Liver (tissue), 3 donors: ENCODE measurements around the gene PLXNA2.

Experiments
- ATF3 ChIP-seq: IDR thresholded peaks from 2 replicates; pipeline ENCODE4 v1.6.1; 2016; ENCODE audit warnings: antibody characterized with exemption
- EGR1 ChIP-seq, 2 donors: IDR thresholded peaks; 2 replicates each; pipeline ENCODE4 v1.6.1; 2016 to 2018; ENCODE audit warnings: antibody characterized with exemption in 2 of 2, low read depth in 2 of 2
- MAX ChIP-seq: IDR thresholded peaks from 2 replicates; pipeline ENCODE4 v1.6.1; 2016; ENCODE audit warnings: antibody characterized with exemption
- SP1 ChIP-seq: IDR thresholded peaks from 2 replicates; pipeline ENCODE4 v1.6.1; 2018; ENCODE audit warnings: antibody characterized with exemption, mild to moderate bottlenecking
- TAF1 ChIP-seq: conservative IDR thresholded peaks from 2 replicates; pipeline ENCODE4 v1.6.1; 2016; ENCODE audit warnings: antibody characterized with exemption, mild to moderate bottlenecking
- TF ChIP-seq, protein P1 (sequence below): fragments of 150-350 bp; IDR thresholded peaks from 2 replicates; pipeline ENCODE4 v1.5.1; 2017; ENCODE audit warnings: improper control_type of control experiment, low read depth, low read length; ENCODE audit not compliant: missing input control
- donor health status: healthy.
- donor health status: healthy.

- TF ChIP-seq TAF1 (no peak), ATF3 (no peak), MAX (no peak), EGR1 (IDR thresholded peaks at IDR 0.05; ENCODE audit: low read depth in 2 of 2) (no peak), SP1 (no peak)
- TF ChIP-seq, protein P1, sequence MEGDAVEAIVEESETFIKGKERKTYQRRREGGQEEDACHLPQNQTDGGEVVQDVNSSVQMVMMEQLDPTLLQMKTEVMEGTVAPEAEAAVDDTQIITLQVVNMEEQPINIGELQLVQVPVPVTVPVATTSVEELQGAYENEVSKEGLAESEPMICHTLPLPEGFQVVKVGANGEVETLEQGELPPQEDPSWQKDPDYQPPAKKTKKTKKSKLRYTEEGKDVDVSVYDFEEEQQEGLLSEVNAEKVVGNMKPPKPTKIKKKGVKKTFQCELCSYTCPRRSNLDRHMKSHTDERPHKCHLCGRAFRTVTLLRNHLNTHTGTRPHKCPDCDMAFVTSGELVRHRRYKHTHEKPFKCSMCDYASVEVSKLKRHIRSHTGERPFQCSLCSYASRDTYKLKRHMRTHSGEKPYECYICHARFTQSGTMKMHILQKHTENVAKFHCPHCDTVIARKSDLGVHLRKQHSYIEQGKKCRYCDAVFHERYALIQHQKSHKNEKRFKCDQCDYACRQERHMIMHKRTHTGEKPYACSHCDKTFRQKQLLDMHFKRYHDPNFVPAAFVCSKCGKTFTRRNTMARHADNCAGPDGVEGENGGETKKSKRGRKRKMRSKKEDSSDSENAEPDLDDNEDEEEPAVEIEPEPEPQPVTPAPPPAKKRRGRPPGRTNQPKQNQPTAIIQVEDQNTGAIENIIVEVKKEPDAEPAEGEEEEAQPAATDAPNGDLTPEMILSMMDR, result no peak
Observed at GRCh38 chr1:208122612-208123358, 121.4 kb downstream of the PLXNA2 start.
